Stimulated activated CD8-positive, alpha-beta memory T cell treated with anti-CD3 and anti-CD28 coated beads, Interleukin-15, amount 100 ng/mL, for 24 hours (primary cell): ENCODE data around the gene CD72.
A peak's percentile ranks its signal among the peaks of the same experiment; 100 is the strongest.
"Not testable (repeated sequence)": the region's sequence is repeated elsewhere in the genome, so short reads cannot be mapped to it uniquely, and the experiment has no call there.

Source experiments
- DNase-seq: peaks from one replicate; pipeline ENCODE4 v3.0.0-alpha.2; 2020; ENCODE audit warnings: low read depth

Gene CD72

GRCh38 chr9:35649431-35650340 lies 31.5 kb upstream of the CD72 start:
- no peak for DNase-seq

- peak; percentile 83 for DNase-seq
These were observed 28.5 kb upstream of the CD72 start for GRCh38 chr9:35646533-35647265.

- no peak for DNase-seq
These were observed 27.9 kb upstream of the CD72 start for GRCh38 chr9:35646153-35646532.

GRCh38 chr9:35645736-35646135 lies 27.5 kb upstream of the CD72 start:
- DNase-seq = not testable (repeated sequence)

GRCh38 chr9:35643046-35643445 lies 24.8 kb upstream of the CD72 start:
- DNase-seq = no peak

- DNase-seq = not testable (repeated sequence)
These were observed 23.3 kb upstream of the CD72 start for GRCh38 chr9:35641478-35641877.

GRCh38 chr9:35640431-35640830 lies 22.2 kb upstream of the CD72 start:
- DNase-seq = not testable (repeated sequence)

- DNase-seq = no peak
These were observed 21.4 kb upstream of the CD72 start for GRCh38 chr9:35639631-35640030.

GRCh38 chr9:35639225-35639624 lies 21.0 kb upstream of the CD72 start:
- not testable (repeated sequence) for DNase-seq

- not testable (repeated sequence) for DNase-seq
These were observed 20.5 kb upstream of the CD72 start for GRCh38 chr9:35638751-35639150.

- DNase-seq = not testable (repeated sequence)
These were observed 19.3 kb upstream of the CD72 start for GRCh38 chr9:35637427-35637955.

- not testable (repeated sequence) for DNase-seq
These were observed 18.6 kb upstream of the CD72 start for GRCh38 chr9:35636877-35637246.

GRCh38 chr9:35636135-35636876 lies 18.1 kb upstream of the CD72 start:
- DNase-seq = no peak

GRCh38 chr9:35635730-35636129 lies 17.5 kb upstream of the CD72 start:
- no peak for DNase-seq

- DNase-seq = no peak
These were observed 11.4 kb upstream of the CD72 start for GRCh38 chr9:35629597-35629996.

- no peak for DNase-seq
These were observed 10.3 kb upstream of the CD72 start for GRCh38 chr9:35628389-35628991.

GRCh38 chr9:35627575-35627974 lies 9.4 kb upstream of the CD72 start:
- no peak for DNase-seq

GRCh38 chr9:35619800-35620158 lies 1.6 kb upstream of the CD72 start:
- no peak for DNase-seq

- DNase-seq = no peak
These were observed 914 bp upstream of the CD72 start for GRCh38 chr9:35618854-35619799.

- DNase-seq = no peak
These were observed 665 bp downstream of the CD72 start for GRCh38 chr9:35617548-35617947.
